ENCODE results near the gene F13A1. TPM values are rescaled to one million over a fixed set of nuclear protein-coding genes. Genes with fewer than 3 reads are reported as not detected.
A peak's percentile ranks its signal among the peaks of the same experiment; 100 is the strongest.

The F13A1 gene
- total and polyA plus RNA-seq, 2 of the 13 experiments (the other 11 are each of a cell fraction or from before 2014, with no cell fraction given) = not detected

GRCh38 chr6:6218759-6219085, 101.7 kb downstream of the F13A1 start:
- no TSS peak for BruUV-seq (replicated peaks)
- ATAC-seq (peak; percentile 33; the same call in 1 of the 3 replicates), FAIRE-seq (no peak), DNase-seq (ENCODE audit: low spot score) (no peak)
- ChIA-PET POLR2A (no interaction called here), CTCF (ENCODE audit: low intra/inter-chr PET ratio, low total read pairs) (no interaction called here)
- Histone ChIP-seq H3K4me3 (replicated peaks in 1 of 3; ENCODE audit: insufficient read depth in 1 of 3, low read depth in 2 of 3, low read length in 3 of 3) (no peak overlapping the region), H3K36me3 (replicated peaks in 1 of 2; ENCODE audit: control insufficient read depth in 1 of 2, insufficient read depth in 2 of 2, low read length in 2 of 2) (no peaks in the 10 kb centered on the region), H2AFZ (ENCODE audit: low read length) (no peak overlapping the region), H4K20me1 (ENCODE audit: insufficient read depth, low read length) (no peaks in the 10 kb centered on the region), H3K27me3 (ENCODE audit: control insufficient read depth in 1 of 2, insufficient read depth in 2 of 2, low read length in 2 of 2) (no peaks in the 10 kb centered on the region), H3K9me3 (ENCODE audit: low read length) (no peaks in the 10 kb centered on the region), H3K79me2 (ENCODE audit: insufficient read depth, low read length) (no peaks in the 10 kb centered on the region), H3K27ac (ENCODE audit: extremely low read length, insufficient read depth, low read length) (no peak overlapping the region), H3K4me2 (ENCODE audit: low read depth, low read length) (no peak overlapping the region), H3K4me1 (ENCODE audit: insufficient read depth, low read length) (no peaks in the 10 kb centered on the region), H3K9ac (ENCODE audit: insufficient read depth, low read depth, low read length) (no peak overlapping the region)
- TF ChIP-seq ZGPAT (CRISPR knock-in tag; IDR thresholded peaks at IDR 0.05) = no peak
- TF ChIP-seq, protein P1, sequence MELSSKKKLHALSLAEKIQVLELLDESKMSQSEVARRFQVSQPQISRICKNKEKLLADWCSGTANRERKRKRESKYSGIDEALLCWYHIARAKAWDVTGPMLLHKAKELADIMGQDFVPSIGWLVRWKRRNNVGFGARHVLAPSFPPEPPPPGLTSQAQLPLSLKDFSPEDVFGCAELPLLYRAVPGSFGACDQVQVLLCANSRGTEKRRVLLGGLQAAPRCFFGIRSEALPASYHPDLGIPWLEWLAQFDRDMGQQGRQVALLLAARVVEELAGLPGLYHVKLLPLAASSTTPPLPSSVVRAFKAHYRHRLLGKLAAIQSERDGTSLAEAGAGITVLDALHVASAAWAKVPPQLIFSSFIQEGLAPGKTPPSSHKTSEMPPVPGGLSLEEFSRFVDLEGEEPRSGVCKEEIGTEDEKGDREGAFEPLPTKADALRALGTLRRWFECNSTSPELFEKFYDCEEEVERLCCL (CRISPR knock-in tag; IDR thresholded peaks at IDR 0.05; ENCODE audit: borderline replicate concordance) = no peak
- no peak for TF ChIP-seq NR0B2 (CRISPR knock-in tag; IDR thresholded peaks at IDR 0.05)
- TF ChIP-seq YEATS2 (CRISPR knock-in tag; IDR thresholded peaks at IDR 0.05; ENCODE audit: borderline replicate concordance) = no peak
- 0 out of 4 replicates have a peak, but pooled peaks have one; percentile 14 to 45 for TF ChIP-seq MAFK (conservative IDR thresholded peaks at IDR 0.05 in 1 of 2, IDR thresholded peaks at IDR 0.05 in 1 of 2; ENCODE audit: low read length in 2 of 2)
- TF ChIP-seq, protein P2, sequence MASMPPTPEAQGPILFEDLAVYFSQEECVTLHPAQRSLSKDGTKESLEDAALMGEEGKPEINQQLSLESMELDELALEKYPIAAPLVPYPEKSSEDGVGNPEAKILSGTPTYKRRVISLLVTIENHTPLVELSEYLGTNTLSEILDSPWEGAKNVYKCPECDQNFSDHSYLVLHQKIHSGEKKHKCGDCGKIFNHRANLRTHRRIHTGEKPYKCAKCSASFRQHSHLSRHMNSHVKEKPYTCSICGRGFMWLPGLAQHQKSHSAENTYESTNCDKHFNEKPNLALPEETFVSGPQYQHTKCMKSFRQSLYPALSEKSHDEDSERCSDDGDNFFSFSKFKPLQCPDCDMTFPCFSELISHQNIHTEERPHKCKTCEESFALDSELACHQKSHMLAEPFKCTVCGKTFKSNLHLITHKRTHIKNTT (CRISPR knock-in tag; IDR thresholded peaks at IDR 0.05) = no peak
- peak; percentile 45; the same call in 1 of the 2 replicates for TF ChIP-seq NFE2L2 (IDR thresholded peaks at IDR 0.05; ENCODE audit: low read length)
- 0 out of 2 replicates have a peak, but pooled peaks have one; percentile 39 for TF ChIP-seq MAFF (IDR thresholded peaks at IDR 0.05; ENCODE audit: low read depth, low read length)
- intact Hi-C loops (cut with micrococcal nuclease; ENCODE audit: unreplicated experiment) (no loop called here), in situ Hi-C loops (cut with HindIII; ENCODE audit: extremely low pct_ligation_motif_present, low pct_unique_long_range_greater_than_20kb) (no loop called here)
- WGBS (ENCODE audit: low lambda C conversion rate) = 9% methylated on average over 3 of the region's 3 CpGs

All from HepG2 (cell line).